Measurements from ENCODE around the gene L1CAM. TPM values are rescaled to one million over a fixed set of nuclear protein-coding genes. Genes with fewer than 3 reads are reported as not detected.

Gene L1CAM
- polyA plus RNA-seq, 4 donors = 0.54 to 16.3 (median 2.1) TPM; not detected in 1

DNA sequence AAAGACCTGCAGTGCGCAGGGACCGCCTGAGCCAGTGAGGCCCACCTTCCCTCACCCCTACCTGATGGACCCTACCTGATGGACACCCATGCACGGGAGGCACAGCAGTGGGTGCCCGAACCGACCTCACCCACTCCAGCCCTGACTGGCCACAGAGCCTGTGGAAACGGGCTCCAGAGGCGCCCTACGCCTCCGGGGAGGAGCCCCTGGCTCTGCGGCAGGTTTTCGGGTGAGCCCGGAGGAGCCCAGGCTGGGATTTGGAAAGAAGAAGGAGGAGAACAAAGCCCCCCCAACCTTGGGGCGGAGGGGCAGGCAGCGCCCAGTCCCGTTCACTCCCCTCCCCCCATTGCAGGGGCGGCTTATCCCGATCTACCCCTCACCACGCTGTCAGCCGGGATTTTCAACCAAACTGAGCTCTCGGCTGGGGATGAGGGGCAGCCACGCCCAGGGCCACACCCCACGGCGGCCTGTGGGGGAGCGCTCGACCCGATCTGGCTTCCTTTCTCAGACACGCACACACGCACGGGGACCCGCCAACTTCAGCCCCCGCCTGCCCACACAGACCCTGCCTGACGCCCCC is 675 bp downstream of the L1CAM start:
- peaks cover 0 to 3% (median 0%) of the 10 kb centered on the region in 3 donors for H3K4me1 ChIP-seq (ENCODE audit: control insufficient read depth in 3 of 3, insufficient read depth in 2 of 3, low read depth in 1 of 3, low read length in 2 of 3)
- H3K9me3 ChIP-seq (ENCODE audit: control insufficient read depth in 2 of 2, insufficient read depth in 1 of 2, low read depth in 1 of 2, low read length in 1 of 2) = no peaks in the 10 kb centered on the region
- WGBS, 3 donors = 3 to 27% (median 5%) methylated on average over 7 to 32 of the region's 32 CpGs
- no peak for FAIRE-seq
- H3K4me3 ChIP-seq (ENCODE audit: low read depth in 1 of 3, low read length in 3 of 3) = peak overlapping the region in 1 of 3 donors; percentile 15
- no peak for DNase-seq
- no peak overlapping the region for H3K27ac ChIP-seq (ENCODE audit: low read depth in 1 of 3, low read length in 2 of 3)
- H3K36me3 ChIP-seq (ENCODE audit: control insufficient read depth in 3 of 3, insufficient read depth in 2 of 3, low read depth in 1 of 3, low read length in 3 of 3) = no peaks in the 10 kb centered on the region
- peaks cover 16 to 48% (median 21%) of the 10 kb centered on the region in 3 donors for H3K27me3 ChIP-seq (ENCODE audit: control insufficient read depth in 3 of 3, insufficient read depth in 3 of 3, low read length in 3 of 3)

DNA sequence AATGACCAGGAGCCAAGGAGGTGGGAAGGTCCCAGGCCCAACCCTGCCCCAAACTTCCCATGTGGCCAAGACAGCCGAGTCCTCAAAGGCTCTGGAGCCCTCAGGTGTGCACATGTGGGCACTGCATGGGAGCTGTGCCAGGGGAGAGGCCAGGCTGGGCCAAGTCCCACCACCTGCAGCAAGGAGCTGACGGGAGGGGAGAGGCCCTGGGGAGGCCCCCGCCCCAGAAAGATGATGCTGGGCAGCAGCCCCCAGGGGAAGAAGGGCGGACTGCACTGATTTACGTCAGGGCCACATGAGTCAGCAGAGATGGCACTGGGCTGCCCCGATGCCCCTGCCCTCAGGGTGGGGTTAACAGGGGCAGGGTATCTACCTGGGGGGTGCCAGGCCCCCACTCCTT is 1.4 kb downstream of the L1CAM start:
- Histone ChIP-seq H3K4me1 (ENCODE audit: control insufficient read depth in 3 of 3, insufficient read depth in 2 of 3, low read depth in 1 of 3, low read length in 2 of 3) (peaks cover 0 to 3% (median 0%) of the 10 kb centered on the region in 3 donors), H3K27ac (ENCODE audit: low read depth in 1 of 3, low read length in 2 of 3) (no peak overlapping the region), H3K36me3 (ENCODE audit: control insufficient read depth in 3 of 3, insufficient read depth in 2 of 3, low read depth in 1 of 3, low read length in 3 of 3) (no peaks in the 10 kb centered on the region), H3K27me3 (ENCODE audit: control insufficient read depth in 3 of 3, insufficient read depth in 3 of 3, low read length in 3 of 3) (peaks cover 16 to 48% (median 24%) of the 10 kb centered on the region in 3 donors), H3K9me3 (ENCODE audit: control insufficient read depth in 2 of 2, insufficient read depth in 1 of 2, low read depth in 1 of 2, low read length in 1 of 2) (no peaks in the 10 kb centered on the region), H3K4me3 (ENCODE audit: low read depth in 1 of 3, low read length in 3 of 3) (no peak overlapping the region)
- DNase-seq = no peak
- whole genome bisulfite sequencing, 3 donors = 43 to 53% (median 47%) methylated on average over 4 to 6 of the region's 6 CpGs
- FAIRE-seq = no peak

DNA sequence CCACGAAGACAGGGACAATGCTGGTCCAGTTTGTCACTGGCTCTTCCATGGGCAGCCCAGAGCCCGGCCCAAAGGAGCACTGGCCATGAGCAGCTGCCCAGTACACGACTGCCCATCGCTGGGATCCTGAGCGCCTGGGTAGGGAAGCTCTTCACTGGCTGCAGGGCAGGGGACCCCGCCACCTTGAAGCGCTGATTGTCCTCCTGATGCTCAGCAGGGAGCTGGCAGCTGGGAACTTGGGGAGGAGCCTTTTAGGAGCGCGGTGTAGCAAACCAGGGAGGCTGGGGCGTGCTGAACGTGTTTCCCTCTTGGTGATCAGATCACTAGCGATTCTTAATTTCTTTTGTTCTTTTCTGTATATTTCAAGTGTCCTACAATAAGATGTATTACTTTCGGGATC is 1.8 kb downstream of the L1CAM start:
- Histone ChIP-seq H3K4me1 (ENCODE audit: control insufficient read depth in 3 of 3, insufficient read depth in 2 of 3, low read depth in 1 of 3, low read length in 2 of 3) (peaks cover 0 to 3% (median 0%) of the 10 kb centered on the region in 3 donors), H3K4me3 (ENCODE audit: low read depth in 1 of 3, low read length in 3 of 3) (no peak overlapping the region), H3K36me3 (ENCODE audit: control insufficient read depth in 3 of 3, insufficient read depth in 2 of 3, low read depth in 1 of 3, low read length in 3 of 3) (no peaks in the 10 kb centered on the region), H3K9me3 (ENCODE audit: control insufficient read depth in 2 of 2, insufficient read depth in 1 of 2, low read depth in 1 of 2, low read length in 1 of 2) (no peaks in the 10 kb centered on the region), H3K27me3 (ENCODE audit: control insufficient read depth in 3 of 3, insufficient read depth in 3 of 3, low read length in 3 of 3) (peaks cover 16 to 48% (median 24%) of the 10 kb centered on the region in 3 donors), H3K27ac (ENCODE audit: low read depth in 1 of 3, low read length in 2 of 3) (no peak overlapping the region)
- WGBS, 3 donors = 51 to 59% (median 53%) methylated on average over 13 of the region's 13 CpGs
- no peak for FAIRE-seq
- no peak for DNase-seq

DNA sequence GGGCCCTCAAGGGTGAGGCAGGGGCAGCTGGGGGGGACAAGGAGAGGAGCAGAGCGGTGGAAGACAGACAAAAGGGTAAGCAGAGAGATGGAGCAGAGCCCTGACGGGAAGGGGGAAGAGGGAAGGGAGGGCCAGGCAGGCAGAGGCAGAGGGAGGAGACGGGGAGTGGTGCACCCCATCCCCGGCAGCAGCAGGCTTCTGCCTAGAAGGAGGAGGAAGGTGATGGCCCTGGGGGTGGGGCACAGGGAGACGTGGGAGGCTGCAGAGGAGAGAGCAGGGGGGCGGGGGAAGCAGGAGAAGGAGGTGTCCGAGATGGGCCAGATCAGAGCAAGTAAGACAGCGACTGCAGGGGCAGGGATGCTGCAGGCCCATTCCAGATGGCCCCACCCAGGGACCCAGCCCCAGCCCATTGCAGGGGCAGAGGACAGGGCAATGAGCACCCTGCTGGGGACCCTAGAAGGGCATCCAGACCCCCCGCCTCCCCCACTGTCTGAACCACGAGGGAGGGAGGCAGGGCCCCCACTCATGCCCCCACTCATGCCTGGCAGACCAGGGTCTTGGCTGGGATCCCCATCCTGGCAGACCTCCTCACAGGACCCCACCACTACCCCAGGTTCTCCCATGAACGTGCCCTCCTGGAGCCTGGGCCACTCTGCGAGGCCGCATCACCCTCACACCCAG is 2.7 kb downstream of the L1CAM start:
- Histone ChIP-seq H3K4me3 (ENCODE audit: low read depth in 1 of 3, low read length in 3 of 3) (no peak overlapping the region), H3K36me3 (ENCODE audit: control insufficient read depth in 3 of 3, insufficient read depth in 2 of 3, low read depth in 1 of 3, low read length in 3 of 3) (no peaks in the 10 kb centered on the region), H3K9me3 (ENCODE audit: control insufficient read depth in 2 of 2, insufficient read depth in 1 of 2, low read depth in 1 of 2, low read length in 1 of 2) (no peaks in the 10 kb centered on the region), H3K27me3 (ENCODE audit: control insufficient read depth in 3 of 3, insufficient read depth in 3 of 3, low read length in 3 of 3) (peaks cover 16 to 56% (median 24%) of the 10 kb centered on the region in 3 donors), H3K4me1 (ENCODE audit: control insufficient read depth in 3 of 3, insufficient read depth in 2 of 3, low read depth in 1 of 3, low read length in 2 of 3) (peaks cover 0 to 3% (median 0%) of the 10 kb centered on the region in 3 donors), H3K27ac (ENCODE audit: low read depth in 1 of 3, low read length in 2 of 3) (no peak overlapping the region)
- FAIRE-seq = no peak
- 27 to 58% (median 51%) methylated on average over 5 to 13 of the region's 13 CpGs for WGBS, 3 donors
- DNase-seq = no peak

DNA sequence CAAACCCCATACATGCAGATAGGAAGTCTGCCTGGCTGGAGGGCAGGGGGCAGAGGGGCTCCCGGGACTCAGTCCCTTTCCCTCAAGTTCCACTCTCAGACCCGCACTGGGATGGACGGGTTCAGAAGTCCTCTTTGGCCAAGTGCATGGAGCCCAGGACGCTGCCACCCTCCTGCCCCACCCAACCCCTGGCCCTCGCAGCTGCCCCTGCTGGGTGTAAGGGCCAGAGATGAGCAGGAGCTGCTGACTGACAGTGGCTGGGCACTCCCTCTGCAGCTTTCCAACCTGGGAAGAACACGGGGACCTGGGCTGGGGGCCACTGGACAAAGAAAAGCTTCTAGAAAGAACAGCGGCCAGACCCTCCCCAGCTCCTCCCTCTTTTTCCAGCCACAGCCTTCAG is 3.4 kb downstream of the L1CAM start:
- no peak for FAIRE-seq
- no peak overlapping the region for H3K4me3 ChIP-seq (ENCODE audit: low read depth in 1 of 3, low read length in 3 of 3)
- H3K27ac ChIP-seq (ENCODE audit: low read depth in 1 of 3, low read length in 2 of 3) = no peak overlapping the region
- no peak for DNase-seq
- peaks cover 0 to 3% (median 0%) of the 10 kb centered on the region in 3 donors for H3K4me1 ChIP-seq (ENCODE audit: control insufficient read depth in 3 of 3, insufficient read depth in 2 of 3, low read depth in 1 of 3, low read length in 2 of 3)
- H3K9me3 ChIP-seq (ENCODE audit: control insufficient read depth in 2 of 2, insufficient read depth in 1 of 2, low read depth in 1 of 2, low read length in 1 of 2) = no peaks in the 10 kb centered on the region
- no peaks in the 10 kb centered on the region for H3K36me3 ChIP-seq (ENCODE audit: control insufficient read depth in 3 of 3, insufficient read depth in 2 of 3, low read depth in 1 of 3, low read length in 3 of 3)
- 16 to 44% (median 41%) methylated on average over 6 to 7 of the region's 7 CpGs for WGBS, 3 donors
- peaks cover 18 to 53% (median 24%) of the 10 kb centered on the region in 3 donors for H3K27me3 ChIP-seq (ENCODE audit: control insufficient read depth in 3 of 3, insufficient read depth in 3 of 3, low read length in 3 of 3)

DNA sequence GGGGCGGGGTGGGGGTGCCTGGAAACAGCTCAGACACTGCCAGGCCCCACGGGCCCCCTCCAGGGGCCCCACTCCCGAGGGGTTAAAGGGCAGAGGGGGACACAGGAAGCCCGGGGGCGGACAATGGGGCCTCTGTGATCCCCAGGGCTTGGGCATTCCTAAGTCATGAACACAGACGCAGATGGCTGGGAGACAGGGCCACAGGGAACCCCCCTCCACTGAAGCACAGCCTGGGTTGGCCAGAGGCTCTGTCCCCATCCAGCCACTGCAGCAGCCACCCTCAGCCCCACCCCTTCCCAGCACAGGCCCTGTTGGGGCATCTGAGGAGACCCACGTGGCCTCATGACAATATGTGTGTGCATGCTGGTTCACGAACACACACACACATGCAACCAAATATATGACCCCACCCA is 3.9 kb downstream of the L1CAM start:
- peak in 1 of 2 donors; percentile 44 for DNase-seq
- Histone ChIP-seq H3K27ac (ENCODE audit: low read depth in 1 of 3, low read length in 2 of 3) (no peak overlapping the region), H3K36me3 (ENCODE audit: control insufficient read depth in 3 of 3, insufficient read depth in 2 of 3, low read depth in 1 of 3, low read length in 3 of 3) (no peaks in the 10 kb centered on the region), H3K9me3 (ENCODE audit: control insufficient read depth in 2 of 2, insufficient read depth in 1 of 2, low read depth in 1 of 2, low read length in 1 of 2) (no peaks in the 10 kb centered on the region), H3K4me1 (ENCODE audit: control insufficient read depth in 3 of 3, insufficient read depth in 2 of 3, low read depth in 1 of 3, low read length in 2 of 3) (peaks cover 0 to 3% (median 0%) of the 10 kb centered on the region in 3 donors), H3K27me3 (ENCODE audit: control insufficient read depth in 3 of 3, insufficient read depth in 3 of 3, low read length in 3 of 3) (peaks cover 18 to 50% (median 24%) of the 10 kb centered on the region in 3 donors), H3K4me3 (ENCODE audit: low read depth in 1 of 3, low read length in 3 of 3) (no peak overlapping the region)
- WGBS, 3 donors = 13 to 37% (median 25%) methylated on average over 7 to 8 of the region's 8 CpGs
- FAIRE-seq = no peak

DNA sequence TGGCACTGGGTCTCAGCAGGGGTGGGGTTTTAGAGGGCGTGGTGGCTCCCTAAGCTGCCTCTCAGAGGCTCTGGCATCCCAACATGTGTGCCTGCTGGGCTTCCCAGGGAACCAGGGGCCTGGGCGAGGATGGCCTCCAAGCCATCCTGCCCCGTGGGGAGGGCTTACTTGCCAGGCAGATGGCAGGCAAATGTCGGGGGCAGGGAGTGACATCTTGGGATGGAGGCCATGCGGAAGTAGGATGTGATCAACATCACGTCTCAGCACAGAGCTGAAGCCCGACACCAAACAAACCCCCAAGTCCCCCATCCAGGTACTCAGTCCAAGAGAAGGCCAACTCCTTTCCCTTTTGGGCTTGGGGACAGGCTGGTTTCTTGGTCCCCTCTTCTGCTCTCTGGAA is 4.7 kb downstream of the L1CAM start:
- WGBS, 3 donors = 65 to 73% (median 69%) methylated on average over 6 to 7 of the region's 7 CpGs
- no peaks in the 10 kb centered on the region for H3K9me3 ChIP-seq (ENCODE audit: control insufficient read depth in 2 of 2, insufficient read depth in 1 of 2, low read depth in 1 of 2, low read length in 1 of 2)
- peaks cover 0 to 3% (median 0%) of the 10 kb centered on the region in 3 donors for H3K4me1 ChIP-seq (ENCODE audit: control insufficient read depth in 3 of 3, insufficient read depth in 2 of 3, low read depth in 1 of 3, low read length in 2 of 3)
- DNase-seq (no peak), FAIRE-seq (no peak)
- H3K27ac ChIP-seq (ENCODE audit: low read depth in 1 of 3, low read length in 2 of 3) = no peak overlapping the region
- H3K27me3 ChIP-seq (ENCODE audit: control insufficient read depth in 3 of 3, insufficient read depth in 3 of 3, low read length in 3 of 3) = peaks cover 17 to 42% (median 22%) of the 10 kb centered on the region in 3 donors
- no peak overlapping the region for H3K4me3 ChIP-seq (ENCODE audit: low read depth in 1 of 3, low read length in 3 of 3)
- no peaks in the 10 kb centered on the region for H3K36me3 ChIP-seq (ENCODE audit: control insufficient read depth in 3 of 3, insufficient read depth in 2 of 3, low read depth in 1 of 3, low read length in 3 of 3)

DNA sequence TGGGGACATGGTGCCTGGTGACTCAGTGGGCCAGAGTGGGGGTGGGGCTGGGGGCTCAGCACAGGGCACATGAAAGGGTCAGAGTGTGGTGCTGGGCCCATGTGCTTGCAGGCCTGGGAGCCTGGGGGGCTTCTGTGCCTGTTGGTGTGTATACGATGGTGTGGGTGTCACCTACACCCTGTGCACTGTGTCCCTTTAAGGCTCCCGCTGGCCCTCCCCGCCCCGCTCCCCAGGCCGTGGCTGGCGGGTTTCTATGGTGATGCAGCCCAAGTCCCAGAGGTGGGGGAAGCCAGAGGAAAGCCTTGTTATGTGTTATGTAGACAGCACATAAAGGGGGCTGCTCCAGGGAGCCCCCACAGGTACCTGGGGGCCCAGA is 5.5 kb downstream of the L1CAM start:
- 2 to 26% (median 21%) methylated on average over 5 to 6 of the region's 6 CpGs for WGBS, 3 donors
- Histone ChIP-seq H3K4me1 (ENCODE audit: control insufficient read depth in 3 of 3, insufficient read depth in 2 of 3, low read depth in 1 of 3, low read length in 2 of 3) (peaks cover 0 to 3% (median 0%) of the 10 kb centered on the region in 3 donors), H3K36me3 (ENCODE audit: control insufficient read depth in 3 of 3, insufficient read depth in 2 of 3, low read depth in 1 of 3, low read length in 3 of 3) (no peaks in the 10 kb centered on the region), H3K27me3 (ENCODE audit: control insufficient read depth in 3 of 3, insufficient read depth in 3 of 3, low read length in 3 of 3) (peaks cover 14 to 38% (median 21%) of the 10 kb centered on the region in 3 donors), H3K27ac (ENCODE audit: low read depth in 1 of 3, low read length in 2 of 3) (no peak overlapping the region), H3K4me3 (ENCODE audit: low read depth in 1 of 3, low read length in 3 of 3) (no peak overlapping the region), H3K9me3 (ENCODE audit: control insufficient read depth in 2 of 2, insufficient read depth in 1 of 2, low read depth in 1 of 2, low read length in 1 of 2) (no peaks in the 10 kb centered on the region)
- FAIRE-seq (no peak), DNase-seq (no peak)
